H1 (cell line): ENCODE data around the gene BBS4. TPM values are rescaled to one million over a fixed set of nuclear protein-coding genes. Genes with fewer than 3 reads are reported as not detected.

Experiments
- CTCF ChIA-PET: fragments of 300-600 bp; sonication (Branson Sonifier 250); formaldehyde crosslinking; loops from one replicate; lab custom pipeline; 2021; ENCODE audit not compliant: partially characterized antibody; lab: Charles Lee
- POLR2A ChIA-PET: fragments of 300-600 bp; sonication (Branson Sonifier 250); formaldehyde crosslinking; loops from one replicate; lab custom pipeline; 2021; ENCODE audit warnings: inconsistent platforms; ENCODE audit not compliant: partially characterized antibody; lab: Charles Lee
- DNase-seq, 2 experiments: peaks; one replicate each; pipeline versions ENCODE4 v3.0.0 to v3.0.0-alpha.2; 2010 to 2022; ENCODE audit warnings: low spot score in 2 of 2, low read depth in 1 of 2, mixed read lengths in 1 of 2
- FAIRE-seq: peaks from 2 replicates; lab custom pipeline; 2011; peaks lifted over from hg19 to GRCh38; lab: Jason Lieb, UNC
- H2AFZ ChIP-seq: 2 replicates; pipeline ENCODE4 v1.8.1; 2012; ENCODE audit warnings: low read length, inconsistent platforms
- H2AK5ac ChIP-seq: 2 replicates; pipeline ENCODE4 v1.6.1; 2013; ENCODE audit warnings: low read depth, low read length
- H2BK120ac ChIP-seq: replicated peaks from 2 replicates; pipeline ENCODE3; 2013; ENCODE audit warnings: low read depth, low read length, inconsistent platforms
- H2BK12ac ChIP-seq: 2 replicates; pipeline ENCODE4 v1.6.1; 2013; ENCODE audit warnings: low read depth, low read length
- H2BK15ac ChIP-seq: 2 replicates; pipeline ENCODE4 v1.6.1; 2013; ENCODE audit warnings: low read length
- H2BK20ac ChIP-seq: 2 replicates; pipeline ENCODE4 v1.6.1; 2013; ENCODE audit warnings: low read length
- H2BK5ac ChIP-seq: 2 replicates; pipeline ENCODE4 v1.6.1; 2013; ENCODE audit warnings: low read depth, low read length
- H3K14ac ChIP-seq: 2 replicates; pipeline ENCODE4 v1.6.1; 2013; ENCODE audit warnings: inconsistent platforms; ENCODE audit not compliant: insufficient read length
- H3K18ac ChIP-seq: 2 replicates; pipeline ENCODE4 v1.6.1; 2013; ENCODE audit warnings: low read length; ENCODE audit errors: extremely low read depth
- H3K23ac ChIP-seq: 2 replicates; pipeline ENCODE4 v1.6.1; 2013; ENCODE audit warnings: inconsistent platforms; ENCODE audit not compliant: insufficient read length
- H3K23me2 ChIP-seq: 2 replicates; pipeline ENCODE4 v1.6.1; 2013; ENCODE audit warnings: low read depth, low read length
- H3K27ac ChIP-seq: 2 replicates; pipeline ENCODE4 v1.6.1; 2011; ENCODE audit warnings: low read depth, low read length, inconsistent platforms
- H3K27me3 ChIP-seq, 4 experiments: replicated peaks in 1 of 4; 1 replicate in 1 of 4; 2 replicates in 3 of 4; pipeline versions ENCODE4 v1.6.1 to v1.8.1; 2011 to 2013; ENCODE audit warnings: low read length in 3 of 4, mild to moderate bottlenecking in 3 of 4, inconsistent platforms in 2 of 4, mixed read lengths in 2 of 4, moderate library complexity in 1 of 4; ENCODE audit not compliant: control insufficient read depth in 3 of 4, insufficient read depth in 3 of 4; ENCODE audit errors: extremely low read depth in 1 of 4
- H3K36me3 ChIP-seq, 4 experiments: 2 replicates each; pipeline versions ENCODE4 v1.6.1 to v1.8.1; 2011 to 2013; ENCODE audit warnings: mild to moderate bottlenecking in 4 of 4, low read length in 3 of 4, moderate library complexity in 2 of 4, control low read depth in 1 of 4, inconsistent platforms in 1 of 4; ENCODE audit not compliant: insufficient read depth in 4 of 4, control insufficient read depth in 2 of 4
- H3K4ac ChIP-seq: replicated peaks from 2 replicates; pipeline ENCODE3; 2013; ENCODE audit warnings: low read length, low read depth, mixed read lengths, inconsistent platforms; ENCODE audit not compliant: insufficient read length
- H3K4me1 ChIP-seq, 4 experiments: replicated peaks in 1 of 4; 1 replicate in 1 of 4; 2 replicates in 3 of 4; pipeline versions ENCODE4 v1.6.1 to v1.8.1; 2011 to 2013; ENCODE audit warnings: low read length in 3 of 4, inconsistent platforms in 2 of 4, mixed read lengths in 1 of 4; ENCODE audit not compliant: insufficient read depth in 4 of 4, control insufficient read depth in 3 of 4
- H3K4me2 ChIP-seq, 2 experiments: 2 replicates each; pipeline versions ENCODE4 v1.6.1 to v1.8.1; 2011 to 2013; ENCODE audit warnings: low read depth in 2 of 2, low read length in 2 of 2, control low read depth in 1 of 2, inconsistent platforms in 1 of 2, mild to moderate bottlenecking in 1 of 2; ENCODE audit not compliant: insufficient read depth in 1 of 2
- H3K4me3 ChIP-seq, 4 experiments: fragments of 200-600, 300-600 bp in 1 of 4; sonication (generic), shearing (Covaris generic), sonication (Bioruptor Twin) in 1 of 4; 2 replicates each; pipeline versions ENCODE4 v1.5.1 to v1.8.1; 2011 to 2016; ENCODE audit warnings: low read length in 4 of 4, low read depth in 3 of 4, control low read depth in 2 of 4, inconsistent platforms in 2 of 4, mild to moderate bottlenecking in 2 of 4, mixed read lengths in 1 of 4, moderate library complexity in 1 of 4; ENCODE audit not compliant: insufficient read depth in 2 of 4; ENCODE audit errors: extremely low read depth in 1 of 4
- H3K56ac ChIP-seq: replicated peaks from 2 replicates; pipeline ENCODE3; 2013; ENCODE audit warnings: low read depth, mild to moderate bottlenecking, mixed read lengths, low read length, inconsistent platforms; ENCODE audit not compliant: insufficient read length
- H3K79me1 ChIP-seq: 2 replicates; pipeline ENCODE4 v1.6.1; 2013; ENCODE audit warnings: low read depth, low read length, control low read depth
- H3K79me2 ChIP-seq, 2 experiments: 2 replicates each; pipeline versions ENCODE4 v1.6.1 to v1.8.1; 2012 to 2013; ENCODE audit warnings: low read length in 2 of 2, mild to moderate bottlenecking in 2 of 2, inconsistent platforms in 1 of 2; ENCODE audit not compliant: insufficient read depth in 2 of 2, control insufficient read depth in 1 of 2
- H3K9ac ChIP-seq, 4 experiments: replicated peaks in 1 of 4; 1 replicate in 1 of 4; 2 replicates in 3 of 4; pipeline versions ENCODE4 v1.6.1 to v1.8.1; 2011 to 2013; ENCODE audit warnings: low read depth in 3 of 4, low read length in 3 of 4, control low read depth in 2 of 4, mild to moderate bottlenecking in 2 of 4, moderate library complexity in 2 of 4, inconsistent platforms in 1 of 4; ENCODE audit errors: extremely low read depth in 1 of 4
- H3K9me3 ChIP-seq, 2 experiments: 2 replicates each; pipeline versions ENCODE4 v1.6.1 to v1.8.1; 2012 to 2013; ENCODE audit warnings: mild to moderate bottlenecking in 2 of 2, moderate library complexity in 2 of 2, control low read depth in 1 of 2, inconsistent platforms in 1 of 2, low read depth in 1 of 2, low read length in 1 of 2, mixed read lengths in 1 of 2; ENCODE audit not compliant: insufficient read depth in 2 of 2
- H4K20me1 ChIP-seq, 2 experiments: replicated peaks in 1 of 2; 2 replicates each; pipeline versions ENCODE3 to v1.8.1; 2011 to 2013; ENCODE audit warnings: inconsistent platforms in 2 of 2, low read length in 2 of 2, mild to moderate bottlenecking in 1 of 2; ENCODE audit not compliant: insufficient read depth in 2 of 2, control insufficient read depth in 1 of 2
- H4K5ac ChIP-seq: 2 replicates; pipeline ENCODE4 v1.6.1; 2013; ENCODE audit warnings: low read length, low read depth, mixed read lengths, inconsistent platforms; ENCODE audit not compliant: insufficient read length
- H4K8ac ChIP-seq: 2 replicates; pipeline ENCODE4 v1.8.0; 2013; ENCODE audit warnings: mild to moderate bottlenecking, moderate library complexity, low read length, inconsistent platforms; ENCODE audit not compliant: insufficient read depth; ENCODE audit errors: extremely low read depth
- H4K91ac ChIP-seq: replicated peaks from 2 replicates; pipeline ENCODE3; 2013; ENCODE audit warnings: low read length, mixed read lengths, inconsistent platforms; ENCODE audit not compliant: insufficient read length
- CREB1 ChIP-seq: IDR thresholded peaks from 2 replicates; pipeline ENCODE4 v1.6.1; 2012; ENCODE audit warnings: inconsistent platforms
- POLR2A ChIP-seq, 2 experiments: IDR thresholded peaks; 1 replicate in 1 of 2; 2 replicates in 1 of 2; pipeline ENCODE4 v1.6.1; 2011; ENCODE audit warnings: low read depth in 2 of 2, low read length in 2 of 2, mild to moderate bottlenecking in 2 of 2; ENCODE audit errors: control extremely low read depth in 1 of 2
- WGBS, 2 experiments: shearing (Covaris generic) in 1 of 2; methylation state at CpG; one replicate each; pipeline versions ENCODE4 v1.1.6 to v1.1.7; 2013 to 2015; ENCODE audit warnings: low lambda C conversion rate in 2 of 2, mixed read lengths in 2 of 2, inconsistent platforms in 1 of 2, low coverage in 1 of 2, missing lambda C conversion rate in 1 of 2; ENCODE audit not compliant: insufficient replicate concordance in 2 of 2, insufficient coverage in 1 of 2, insufficient read length in 1 of 2; ENCODE audit errors: extremely low coverage in 1 of 2, missing lambda C conversion rate in 1 of 2; 5-methylcytosine and 5-hydroxymethylcytosine counted together
- polyA plus RNA-seq, 7 experiments: library from polyadenylated mRNA; depleted of rRNA in 3 of 7; stranded (reverse) in 5 of 7; unstranded in 2 of 7; fragments of >200 nt in 5 of 7; fragments of 200-250 nt in 2 of 7; gene quantifications; 1 replicate in 5 of 7; 2 replicates in 1 of 7; 4 replicates in 1 of 7; pipeline versions ENCODE4 v1.2.1 to v1.2.3, GENCODE V29; 2011 to 2013; ENCODE audit warnings: missing spikeins in 2 of 7, mixed read lengths in 2 of 7
- total RNA-seq: library from RNA; stranded (reverse); fragmentation: NEBNext Ultra II Directional; extraction: Animal tissue kit (Norgen Biotek cat#: 25700); gene quantifications from 2 replicates; pipeline ENCODE4 v1.2.1, GENCODE V29; 2021
- TF ChIP-seq, protein P1 (sequence below): IDR thresholded peaks from 2 replicates; pipeline ENCODE4 v1.6.1; 2012; ENCODE audit warnings: inconsistent platforms

The BBS4 gene
- total and polyA plus RNA-seq, 2 of the 8 experiments (the other 6 are each of a cell fraction or from before 2014, with no cell fraction given) = 17.4 to 24.1 TPM

DNA sequence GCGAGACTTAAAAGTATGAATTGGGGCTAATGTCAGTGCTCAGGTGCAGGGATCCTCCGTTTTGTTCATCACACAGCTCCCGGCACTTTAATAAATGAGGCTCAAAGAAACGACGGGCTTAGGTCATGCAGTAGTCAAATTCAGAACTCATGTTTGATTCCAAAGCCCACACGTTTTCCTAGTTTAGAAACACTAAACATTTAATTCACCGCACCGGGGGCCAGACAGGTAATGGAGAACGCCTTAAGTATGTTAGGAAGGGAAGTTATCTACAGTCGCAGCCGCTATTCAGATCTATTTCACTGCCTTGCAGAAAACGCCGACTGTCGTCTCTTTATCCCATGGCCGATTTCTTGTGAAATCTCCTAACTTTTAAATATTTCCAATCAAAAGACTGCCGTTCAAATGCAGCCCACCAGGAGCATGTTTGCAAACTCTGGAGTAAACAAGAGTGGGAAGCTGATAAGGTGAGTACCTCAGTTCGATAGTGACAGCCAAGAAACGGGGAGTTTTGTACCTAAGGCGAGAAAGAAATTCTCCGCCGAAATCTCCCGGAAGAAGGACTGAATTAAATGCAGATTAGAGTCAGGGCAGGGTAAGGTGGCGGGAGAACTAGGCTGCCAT lies 594 bp upstream of the BBS4 start:
- FAIRE-seq = no peak

More for the DNA sequence above, 594 bp upstream of the BBS4 start:
- no peak for TF ChIP-seq POLR2A (IDR thresholded peaks at IDR 0.05; ENCODE audit: control extremely low read depth in 1 of 2, low read depth in 2 of 2, low read length in 2 of 2)
- TF ChIP-seq CREB1 = 0 out of 2 replicates have a peak, but pooled peaks have one; percentile 1
- TF ChIP-seq, protein P1, sequence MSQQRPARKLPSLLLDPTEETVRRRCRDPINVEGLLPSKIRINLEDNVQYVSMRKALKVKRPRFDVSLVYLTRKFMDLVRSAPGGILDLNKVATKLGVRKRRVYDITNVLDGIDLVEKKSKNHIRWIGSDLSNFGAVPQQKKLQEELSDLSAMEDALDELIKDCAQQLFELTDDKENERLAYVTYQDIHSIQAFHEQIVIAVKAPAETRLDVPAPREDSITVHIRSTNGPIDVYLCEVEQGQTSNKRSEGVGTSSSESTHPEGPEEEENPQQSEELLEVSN = 0 out of 2 replicates have a peak, but pooled peaks have one; percentile 35
- 0 out of 2 replicates have a peak, but pooled peaks cover 3% of the 10 kb centered on the region for H3K79me1 ChIP-seq
- H3K23ac ChIP-seq = no peak overlapping the region
- 28% methylated on average over 23 of the region's 23 CpGs; no CpG with 5 or more reads in 1 of the 2 experiments for WGBS, 2 experiments
- 0 out of 2 replicates have a peak overlapping the region, but pooled peaks have one; percentile 60 for H2AFZ ChIP-seq
- no peak overlapping the region for H2BK15ac ChIP-seq
- ChIA-PET POLR2A (interaction anchor here (1.0 to 2.1 kb wide), 4 partner anchors 11 to 17 kb away, joined by 4 to 6 read pairs (median 4); no protein-coding TSS in a partner anchor), CTCF (interaction anchor here (0.9 to 3.7 kb wide), 6 partner anchors 15 to 95 kb away, joined by 3 to 19 read pairs (median 6); no protein-coding TSS in a partner anchor)
- H3K4me1 ChIP-seq = 0 out of 7 replicates have a peak, but pooled peaks cover 0 to 2% (median 0%) of the 10 kb centered on the region in 4 experiments
- no peak overlapping the region for H3K14ac ChIP-seq
- no peak overlapping the region for H2AK5ac ChIP-seq
- H2BK120ac ChIP-seq = peak overlapping the region; percentile 13
- 0 out of 2 replicates have a peak, but pooled peaks cover 2% of the 10 kb centered on the region for H3K23me2 ChIP-seq
- H3K27ac ChIP-seq = peak overlapping the region; percentile 82
- H4K91ac ChIP-seq = no peak overlapping the region
- DNase-seq = no peak
- H4K5ac ChIP-seq = peak overlapping the region; percentile 76
- no peaks in the 10 kb centered on the region for H3K36me3 ChIP-seq
- peaks cover 0 to 20% of the 10 kb centered on the region in 2 experiments; a peak in 2 of 4 replicates for H3K79me2 ChIP-seq
- H4K8ac ChIP-seq = peak overlapping the region; percentile 90
- peak overlapping the region; percentile 71 for H3K56ac ChIP-seq
- H3K9me3 ChIP-seq = no peaks in the 10 kb centered on the region
- H3K4ac ChIP-seq = no peak overlapping the region
- peak overlapping the region; percentile 61 to 83 (median 78) for H3K9ac ChIP-seq
- H3K4me2 ChIP-seq = peak overlapping the region; percentile 69 to 84
- no peak overlapping the region for H2BK20ac ChIP-seq
- peak overlapping the region; percentile 68 for H2BK5ac ChIP-seq
- H2BK12ac ChIP-seq = 0 out of 2 replicates have a peak overlapping the region, but pooled peaks have one; percentile 29
- H4K20me1 ChIP-seq = no peaks in the 10 kb centered on the region
- no peaks in the 10 kb centered on the region for H3K27me3 ChIP-seq
- H3K18ac ChIP-seq = no peak overlapping the region
- peak overlapping the region; percentile 71 to 94 (median 83) for H3K4me3 ChIP-seq
